ENCODE results near the gene DNAI7. TPM values are rescaled to one million over a fixed set of nuclear protein-coding genes. Genes with fewer than 3 reads are reported as not detected.

The DNAI7 gene
- total RNA-seq, 1 donor from 2014 or later, result not detected

GRCh38 chr12:25113651-25114050 is 81.3 kb downstream of the DNAI7 start:
- no peak for DNase-seq (ENCODE audit: low spot score in 2 of 2)
- no peaks in the 10 kb centered on the region for H3K9me3 ChIP-seq
- no peaks in the 10 kb centered on the region for H3K27me3 ChIP-seq
- intact Hi-C loops (cut with DNase I), result no loop called here
- no peak overlapping the region for H3K27ac ChIP-seq
- no peaks in the 10 kb centered on the region for H3K36me3 ChIP-seq
- no peaks in the 10 kb centered on the region for H3K4me1 ChIP-seq
- TF ChIP-seq CTCF (IDR thresholded peaks at IDR 0.05), result no peak
- H3K4me3 ChIP-seq, result no peak overlapping the region

GRCh38 chr12:25110260-25110659 is 84.7 kb downstream of the DNAI7 start:
- DNase-seq (ENCODE audit: low spot score in 2 of 2), result no peak
- no peaks in the 10 kb centered on the region for H3K4me1 ChIP-seq
- H3K36me3 ChIP-seq, result no peaks in the 10 kb centered on the region
- H3K9me3 ChIP-seq, result no peaks in the 10 kb centered on the region
- TF ChIP-seq CTCF (IDR thresholded peaks at IDR 0.05), result no peak
- H3K27ac ChIP-seq, result no peak overlapping the region
- H3K27me3 ChIP-seq, result no peaks in the 10 kb centered on the region
- intact Hi-C loops (cut with DNase I), result no loop called here
- no peak overlapping the region for H3K4me3 ChIP-seq

- Histone ChIP-seq H3K27me3 (no peaks in the 10 kb centered on the region), H3K9me3 (no peaks in the 10 kb centered on the region), H3K27ac (no peak overlapping the region), H3K36me3 (no peaks in the 10 kb centered on the region), H3K4me3 (no peak overlapping the region), H3K4me1 (no peaks in the 10 kb centered on the region)
- intact Hi-C loops (cut with DNase I), result no loop called here
- DNase-seq (ENCODE audit: low spot score in 2 of 2), result no peak
- TF ChIP-seq CTCF (IDR thresholded peaks at IDR 0.05), result no peak
Measured at GRCh38 chr12:25107920-25108319, 87.0 kb downstream of the DNAI7 start.

- intact Hi-C loops (cut with DNase I), result no loop called here
- no peak for TF ChIP-seq CTCF (IDR thresholded peaks at IDR 0.05)
- Histone ChIP-seq H3K4me3 (no peak overlapping the region), H3K4me1 (no peaks in the 10 kb centered on the region), H3K9me3 (no peaks in the 10 kb centered on the region), H3K27ac (no peak overlapping the region), H3K36me3 (no peaks in the 10 kb centered on the region), H3K27me3 (no peaks in the 10 kb centered on the region)
- DNase-seq (ENCODE audit: low spot score in 2 of 2), result no peak
Measured at GRCh38 chr12:25106818-25107217, 88.1 kb downstream of the DNAI7 start.

- Histone ChIP-seq H3K4me1 (no peaks in the 10 kb centered on the region), H3K9me3 (no peaks in the 10 kb centered on the region), H3K36me3 (no peaks in the 10 kb centered on the region), H3K27ac (no peak overlapping the region), H3K27me3 (no peaks in the 10 kb centered on the region), H3K4me3 (no peak overlapping the region)
- no peak for TF ChIP-seq CTCF (IDR thresholded peaks at IDR 0.05)
- DNase-seq (ENCODE audit: low spot score in 2 of 2), result no peak
- intact Hi-C loops (cut with DNase I), result no loop called here
Measured at GRCh38 chr12:25102402-25102801, 92.6 kb downstream of the DNAI7 start.

- H3K9me3 ChIP-seq, result no peaks in the 10 kb centered on the region
- no peak overlapping the region for H3K4me3 ChIP-seq
- intact Hi-C loops (cut with DNase I), result no loop called here
- no peaks in the 10 kb centered on the region for H3K27me3 ChIP-seq
- TF ChIP-seq CTCF (IDR thresholded peaks at IDR 0.05), result no peak
- no peak for DNase-seq (ENCODE audit: low spot score in 2 of 2)
- H3K27ac ChIP-seq, result no peak overlapping the region
- no peaks in the 10 kb centered on the region for H3K4me1 ChIP-seq
- no peaks in the 10 kb centered on the region for H3K36me3 ChIP-seq
Measured at GRCh38 chr12:25101092-25101445, 93.9 kb downstream of the DNAI7 start.

Measured in ascending aorta (tissue), 2 donors.